SK-N-MC (cell line): ENCODE data around the gene AHR.

ENCODE experiments used
- EZH2 ChIP-seq: fragments of 200-600 bp; sonication (generic); IDR thresholded peaks from one replicate; pipeline ENCODE4 v1.6.1; 2017; ENCODE audit warnings: antibody characterized with exemption
- POLR2AphosphoS5 ChIP-seq: IDR thresholded peaks from 2 replicates; pipeline ENCODE4 v1.6.1; 2012; ENCODE audit warnings: mild to moderate bottlenecking, low read depth, low read length, borderline replicate concordance

- TF ChIP-seq EZH2 (no peak), POLR2AphosphoS5 (no peak)
Measured at GRCh38 chr7:17320657-17321056, 22.2 kb downstream of the AHR start.
